NCI-H2107 (cell line): ENCODE measurements around the gene HOXC5.

Experiments
- DNase-seq: peaks from one replicate; lab custom pipeline; 2025; lab: John Stamatoyannopoulos, UW

Gene HOXC5

GRCh38 chr12:54006559-54007220 lies 26.2 kb upstream of the HOXC5 start:
- no peak for DNase-seq

DNA sequence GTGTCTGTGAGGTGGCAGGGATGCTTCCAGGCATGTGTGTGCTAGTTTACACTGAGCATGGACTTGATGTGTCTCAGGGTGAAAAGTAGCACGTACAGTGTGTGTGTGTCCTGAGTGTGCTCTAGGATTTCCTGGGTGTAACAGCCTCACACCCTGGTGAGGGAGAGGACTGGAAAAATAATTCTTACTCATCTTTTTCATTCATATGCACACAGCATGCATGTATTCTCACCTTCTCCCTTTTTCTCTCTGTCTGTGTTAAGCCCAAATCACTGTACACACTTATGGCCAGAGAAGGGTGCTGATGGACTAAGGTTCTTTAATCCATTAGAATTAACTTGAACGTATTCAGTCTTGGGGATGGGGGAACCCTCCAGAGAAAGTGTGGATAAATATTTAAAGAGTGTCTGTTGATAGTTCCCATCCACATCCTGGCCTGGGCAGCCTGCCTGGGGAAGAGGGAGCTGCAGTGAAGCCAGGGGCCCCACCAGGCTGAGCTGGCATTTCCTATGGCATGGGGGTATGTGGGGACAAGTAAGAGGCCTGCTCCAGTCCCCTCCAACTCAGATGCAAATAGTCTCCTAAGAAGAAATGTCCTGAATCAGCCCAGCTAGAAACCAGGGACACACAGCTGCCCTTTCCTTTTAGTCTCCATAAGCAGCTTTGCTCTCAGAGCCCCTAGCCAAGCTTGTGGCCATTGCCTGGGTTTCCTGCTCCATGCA lies 25.2 kb upstream of the HOXC5 start:
- no peak for DNase-seq

- no peak for DNase-seq
These were observed 24.6 kb upstream of the HOXC5 start for GRCh38 chr12:54008260-54008552.

- no peak for DNase-seq
These were observed 23.4 kb upstream of the HOXC5 start for GRCh38 chr12:54009171-54010052.

DNA sequence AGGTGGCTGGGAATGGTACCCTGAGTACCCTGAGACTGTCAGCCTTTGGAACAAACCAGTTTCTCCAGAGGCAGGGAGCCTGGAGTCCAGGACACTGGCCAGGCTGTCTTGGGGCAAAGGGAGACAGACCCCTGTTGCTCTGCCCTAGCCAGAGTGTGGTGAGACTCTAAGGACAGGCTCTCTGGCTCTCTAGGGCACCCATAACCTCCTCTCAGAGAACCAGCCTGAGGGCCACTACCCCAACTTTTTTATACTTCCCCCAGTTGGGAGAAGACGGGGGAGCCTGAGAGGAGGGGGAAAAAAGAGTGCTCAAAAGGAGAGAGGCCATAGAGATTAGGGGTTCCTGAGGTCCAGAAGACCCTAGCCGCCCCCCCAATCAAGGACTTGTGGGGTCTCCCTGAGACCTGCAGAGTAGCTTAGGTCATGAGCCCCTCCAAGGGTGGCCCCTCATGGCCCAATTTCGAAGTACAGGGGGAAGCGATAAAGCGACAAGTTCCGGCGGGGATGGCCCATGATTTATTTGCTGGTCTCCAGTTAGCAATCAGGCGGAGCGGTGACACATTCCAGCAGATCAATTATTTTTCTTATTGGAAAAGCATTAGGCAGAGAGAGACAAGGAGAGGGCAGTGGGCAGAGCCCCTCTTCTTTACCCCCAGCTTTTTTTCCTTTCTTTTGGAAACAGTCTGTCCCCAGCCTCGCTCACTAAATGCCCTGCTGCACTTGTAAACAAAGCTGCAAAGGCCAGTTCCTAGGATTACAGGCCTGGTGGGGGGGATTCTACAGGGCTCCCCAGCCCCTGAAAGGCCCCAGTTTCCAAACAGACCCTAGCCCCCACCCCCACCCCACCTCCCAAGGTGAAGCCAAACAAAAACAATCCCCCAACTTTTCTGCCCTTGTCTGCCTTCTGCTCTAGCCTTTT lies 22.5 kb upstream of the HOXC5 start:
- no peak for DNase-seq

- no peak for DNase-seq
These were observed 21.7 kb upstream of the HOXC5 start for GRCh38 chr12:54010972-54011664.

DNA sequence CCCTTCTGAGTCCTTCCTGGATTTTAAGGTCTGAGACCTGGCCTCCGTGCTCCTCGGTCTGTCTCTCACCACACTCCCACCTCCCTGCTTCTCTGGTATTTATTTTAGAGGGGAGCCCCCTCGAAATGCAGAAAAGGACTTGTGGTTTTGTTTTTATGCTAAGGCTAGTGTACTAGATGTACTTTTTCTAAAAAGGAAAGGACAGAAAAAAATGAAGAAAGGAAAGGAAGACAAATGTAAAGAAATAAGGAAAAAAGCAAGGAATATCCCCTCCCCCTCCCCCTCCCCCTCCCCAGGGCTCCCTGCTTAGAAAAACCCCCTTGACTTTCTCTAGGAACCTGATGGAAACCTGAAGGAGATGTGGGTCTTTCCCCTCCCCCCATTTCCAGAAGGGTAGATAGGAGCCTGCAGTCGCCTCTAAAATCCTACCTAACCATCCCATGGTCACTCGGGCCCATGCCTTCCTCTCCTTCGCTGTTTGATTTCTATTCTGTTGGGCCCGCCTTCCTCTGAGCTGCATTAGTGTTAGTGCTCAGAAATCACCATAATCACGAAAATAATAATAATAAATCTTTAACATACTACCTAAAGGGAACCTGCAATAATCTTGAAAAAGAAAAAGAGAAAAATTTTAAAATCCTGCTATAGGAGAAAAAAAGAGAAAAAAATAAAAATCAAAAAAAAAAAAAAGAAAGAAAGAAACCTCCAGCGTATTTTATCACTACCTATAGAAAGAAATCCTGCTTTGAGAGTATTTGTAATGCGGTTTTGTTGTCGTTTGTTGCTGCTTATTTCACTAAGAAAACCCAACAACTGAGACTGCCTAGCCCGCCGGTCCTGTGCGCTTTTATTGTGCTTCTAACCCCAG lies 21.0 kb upstream of the HOXC5 start:
- DNase-seq, result no peak

GRCh38 chr12:54012631-54013409 lies 20.0 kb upstream of the HOXC5 start:
- no peak for DNase-seq

DNA sequence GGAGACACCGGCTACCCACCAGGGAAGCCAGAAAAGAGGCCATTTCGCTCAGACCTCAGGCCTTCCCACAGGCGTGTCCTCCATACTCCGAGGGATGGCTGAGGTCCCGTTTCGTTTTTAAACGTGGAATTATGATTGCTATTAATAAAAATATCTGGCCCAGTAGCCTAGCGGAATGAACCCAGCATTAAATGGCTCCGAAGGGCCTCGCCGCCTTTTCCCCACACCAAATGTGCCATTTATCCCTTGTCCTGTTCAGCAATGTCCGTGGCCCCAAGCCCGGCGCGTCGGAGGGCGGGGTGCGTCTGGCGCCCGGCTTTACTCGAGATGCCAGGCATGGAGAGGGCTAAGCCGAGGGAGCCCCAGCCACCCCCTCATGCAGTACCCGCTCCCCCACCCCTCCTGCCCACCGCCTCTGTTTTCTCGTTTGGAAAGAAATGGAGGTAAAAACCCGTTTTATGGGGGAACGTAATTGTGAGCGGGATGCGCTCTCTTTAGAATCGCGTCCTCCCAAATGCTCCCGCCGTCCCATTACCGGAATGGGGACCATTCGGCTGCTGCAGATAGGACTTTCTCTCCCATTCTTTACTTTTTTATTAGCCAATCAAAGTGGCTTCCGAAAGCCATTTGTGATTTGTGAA lies 18.4 kb upstream of the HOXC5 start:
- no peak for DNase-seq

- no peak for DNase-seq
These were observed 17.6 kb upstream of the HOXC5 start for GRCh38 chr12:54015018-54015931.

DNA sequence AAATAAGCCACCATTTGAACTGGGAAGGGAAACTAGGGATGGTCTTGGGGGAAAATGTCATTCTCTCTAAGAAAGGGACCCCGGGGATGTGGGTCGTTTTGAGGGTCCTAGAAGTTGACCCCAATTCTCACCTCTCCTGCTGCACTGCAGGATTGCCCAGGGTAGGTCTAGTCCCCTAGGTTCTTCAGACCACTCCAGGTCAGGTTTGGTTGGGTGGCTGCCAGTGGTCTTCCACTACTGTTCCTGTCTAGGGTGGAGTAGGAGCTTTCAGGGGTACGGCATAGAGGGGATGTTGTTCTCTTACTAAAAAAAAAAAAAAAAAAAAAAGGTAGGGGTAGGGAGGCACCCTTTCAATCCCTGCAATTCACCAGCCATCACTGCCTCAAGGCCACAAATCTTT lies 16.8 kb upstream of the HOXC5 start:
- no peak for DNase-seq

DNA sequence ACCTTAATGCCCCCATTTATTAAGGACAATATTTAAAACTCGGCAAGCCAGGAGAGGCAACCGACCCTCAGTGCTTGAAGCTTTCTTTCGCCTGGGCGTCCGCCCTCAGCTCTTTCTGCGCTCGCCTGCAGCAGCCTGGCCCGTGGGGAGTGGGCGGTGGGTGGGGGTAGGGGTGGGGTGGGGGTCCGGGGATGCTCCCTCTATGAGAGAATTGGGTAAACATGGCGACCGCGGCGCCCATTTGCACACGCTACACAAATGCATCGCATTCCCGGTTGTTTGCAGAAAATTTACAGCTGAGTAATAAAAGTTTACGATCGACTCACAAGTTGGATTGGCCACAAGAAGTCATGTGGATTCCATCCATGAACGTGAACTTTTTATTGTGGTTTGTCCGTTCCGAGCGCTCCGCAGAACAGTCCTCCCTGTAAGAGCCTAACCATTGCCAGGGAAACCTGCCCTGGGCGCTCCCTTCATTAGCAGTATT lies 16.3 kb upstream of the HOXC5 start:
- no peak for DNase-seq

DNA sequence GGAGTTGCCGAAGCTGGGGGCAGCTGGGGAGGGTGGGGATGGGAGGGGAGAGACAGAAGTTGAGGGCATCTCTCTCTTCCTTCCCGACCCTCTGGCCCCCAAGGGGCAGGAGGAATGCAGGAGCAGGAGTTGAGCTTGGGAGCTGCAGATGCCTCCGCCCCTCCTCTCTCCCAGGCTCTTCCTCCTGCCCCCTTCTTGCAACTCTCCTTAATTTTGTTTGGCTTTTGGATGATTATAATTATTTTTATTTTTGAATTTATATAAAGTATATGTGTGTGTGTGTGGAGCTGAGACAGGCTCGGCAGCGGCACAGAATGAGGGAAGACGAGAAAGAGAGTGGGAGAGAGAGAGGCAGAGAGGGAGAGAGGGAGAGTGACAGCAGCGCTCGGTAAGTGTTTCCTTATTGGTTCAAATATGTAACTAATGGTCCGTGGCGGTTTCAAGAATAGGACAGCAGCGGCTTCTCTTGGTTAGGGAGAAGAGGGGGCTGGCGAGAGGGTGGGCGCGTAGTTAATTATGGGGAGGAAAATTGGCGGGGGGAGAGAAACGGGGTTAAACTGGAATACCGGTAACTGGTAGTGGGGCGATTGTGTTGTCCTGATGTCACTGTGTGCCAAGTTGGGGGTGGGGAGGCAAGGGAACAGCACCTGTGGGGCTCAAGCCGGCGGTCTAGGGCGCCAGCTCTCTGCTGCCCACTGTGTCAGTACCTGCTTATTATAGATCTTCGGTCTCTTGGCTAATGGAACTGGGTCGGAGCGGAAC lies 15.6 kb upstream of the HOXC5 start:
- DNase-seq, result no peak

DNA sequence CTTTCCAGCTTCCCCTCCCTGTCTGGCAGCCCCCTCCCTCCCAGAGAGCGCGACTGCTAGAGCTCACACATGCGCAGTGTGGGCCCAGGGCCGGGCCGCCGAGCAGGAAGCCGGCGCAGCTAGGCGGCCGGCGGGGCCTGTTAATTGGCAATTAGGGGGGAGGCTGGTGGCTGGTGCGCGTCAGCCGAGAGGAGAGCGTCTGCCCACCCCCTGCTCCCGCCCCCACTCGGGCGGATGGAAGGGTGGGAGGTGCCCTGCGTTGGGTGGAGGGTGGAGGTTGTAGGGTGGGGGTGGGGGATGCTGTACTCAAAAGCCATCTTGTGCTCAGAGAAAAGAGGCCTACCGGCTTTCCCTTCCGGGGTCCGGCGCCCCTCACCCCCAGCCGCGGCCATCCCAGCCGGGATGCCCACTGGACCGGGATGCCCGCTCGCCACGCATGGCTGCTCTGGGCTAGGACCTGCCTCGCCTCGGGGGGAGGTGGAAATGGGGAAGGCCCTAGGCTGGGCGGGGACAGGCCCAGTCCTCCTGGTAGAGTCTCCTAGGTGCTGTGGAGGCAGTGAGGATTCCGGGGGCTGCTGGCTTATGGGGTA lies 14.9 kb upstream of the HOXC5 start:
- DNase-seq, result peak; percentile 49

DNA sequence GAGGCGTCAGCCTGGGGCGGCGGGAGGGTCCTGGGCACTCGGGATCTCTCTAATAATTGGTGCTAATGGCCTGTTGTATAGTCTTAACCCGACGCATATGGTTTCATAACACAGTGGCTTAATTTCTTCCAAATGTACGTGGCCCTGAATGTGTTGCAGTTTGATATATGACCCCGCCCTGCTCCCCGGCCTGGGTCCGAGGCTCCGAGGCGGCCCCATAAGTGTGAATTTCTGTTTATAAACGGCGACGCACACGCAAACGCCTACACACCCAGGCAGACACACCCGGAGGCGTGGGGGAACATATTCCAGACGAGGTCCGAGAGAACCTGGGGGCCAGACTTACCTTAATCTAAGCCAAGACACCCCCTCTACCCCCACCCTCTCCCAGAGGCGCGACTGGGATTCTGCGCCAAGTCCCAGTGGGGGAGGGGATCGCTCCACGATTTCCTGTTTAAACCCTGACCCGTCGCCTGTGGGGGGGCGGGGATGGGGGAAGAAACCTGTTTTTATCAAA lies 14.3 kb upstream of the HOXC5 start:
- no peak for DNase-seq

- no peak for DNase-seq
These were observed 13.6 kb upstream of the HOXC5 start for GRCh38 chr12:54019091-54019811.
